ENCODE data around the gene SH3YL1. TPM values are rescaled to one million over a fixed set of nuclear protein-coding genes. Genes with fewer than 3 reads are reported as not detected.

The SH3YL1 gene
- total RNA-seq, 1 experiment from 2014 or later: 28.4 TPM

GRCh38 chr2:257429-257828 lies 6.4 kb downstream of the SH3YL1 start:
- Histone ChIP-seq H3K9me3 (ENCODE audit: control insufficient read depth, insufficient read depth, low read depth, low read length) (peaks cover 17% of the 10 kb centered on the region), H3K36me3 (ENCODE audit: control insufficient read depth, insufficient read depth, low read length) (no peaks in the 10 kb centered on the region), H3K27me3 (ENCODE audit: control insufficient read depth, insufficient read depth, low read length) (no peaks in the 10 kb centered on the region), H3K27ac (ENCODE audit: low read length) (no peak overlapping the region), H3K4me3 (ENCODE audit: low read depth in 2 of 2, low read length in 2 of 2) (no peak overlapping the region), H3K4me1 (ENCODE audit: control insufficient read depth, insufficient read depth, low read length) (no peaks in the 10 kb centered on the region)
- CTCF ChIA-PET: no interaction called here
- no peak for DNase-seq (ENCODE audit: low read depth, low spot score)
- POLR2A ChIA-PET: no interaction called here
- intact Hi-C loops (cut with micrococcal nuclease; ENCODE audit: unreplicated experiment) (no loop called here), in situ Hi-C loops (cut with HindIII; ENCODE audit: low pct_unique_long_range_greater_than_20kb, low sequenced_read_pairs) (no loop called here)
- BruUV-seq (replicated peaks): no TSS peak
- TF ChIP-seq REST (IDR thresholded peaks at IDR 0.05; ENCODE audit: insufficient read depth in 1 of 2, low read depth in 2 of 2, low read length in 1 of 2): no peak
- TF ChIP-seq TCF7L2 (IDR thresholded peaks at IDR 0.05; ENCODE audit: low read depth, low read length): no peak
- TF ChIP-seq POLR2AphosphoS5 (IDR thresholded peaks at IDR 0.05; ENCODE audit: low read depth, low read length): no peak
- no peak for TF ChIP-seq CTCF (IDR thresholded peaks at IDR 0.05)
- no peak for ATAC-seq

- H3K27me3 ChIP-seq (ENCODE audit: control insufficient read depth, insufficient read depth, low read length): no peaks in the 10 kb centered on the region
- ATAC-seq (no peak), DNase-seq (ENCODE audit: low read depth, low spot score) (no peak)
- H3K36me3 ChIP-seq (ENCODE audit: control insufficient read depth, insufficient read depth, low read length): no peaks in the 10 kb centered on the region
- peaks cover 17% of the 10 kb centered on the region for H3K9me3 ChIP-seq (ENCODE audit: control insufficient read depth, insufficient read depth, low read depth, low read length)
- H3K4me1 ChIP-seq (ENCODE audit: control insufficient read depth, insufficient read depth, low read length): no peaks in the 10 kb centered on the region
- no peak overlapping the region for H3K4me3 ChIP-seq (ENCODE audit: low read depth in 2 of 2, low read length in 2 of 2)
- POLR2A ChIA-PET: no interaction called here
- TF ChIP-seq SIN3A (IDR thresholded peaks at IDR 0.05; ENCODE audit: borderline replicate concordance, insufficient read depth, low read depth, low read length) (no peak), REST (IDR thresholded peaks at IDR 0.05; ENCODE audit: insufficient read depth in 1 of 2, low read depth in 2 of 2, low read length in 1 of 2) (no peak), CTCF (IDR thresholded peaks at IDR 0.05) (no peak)
- BruUV-seq (replicated peaks): no TSS peak
- no peak overlapping the region for H3K27ac ChIP-seq (ENCODE audit: low read length)
- intact Hi-C loops (cut with micrococcal nuclease; ENCODE audit: unreplicated experiment): no loop called here
- in situ Hi-C loops (cut with HindIII; ENCODE audit: low pct_unique_long_range_greater_than_20kb, low sequenced_read_pairs): no loop called here
- CTCF ChIA-PET: no interaction called here
Measured at GRCh38 chr2:256094-256493, 7.7 kb downstream of the SH3YL1 start.

All from Panc1 (cell line).